Neutrophil (primary cell): ENCODE measurements around the gene SLX4IP.

Source experiments
- H3K27ac ChIP-seq: fragments of 200-600 bp; sonication (generic); 2 replicates; pipeline ENCODE4 v1.5.1; 2016; ENCODE audit warnings: mild to moderate bottlenecking, moderate library complexity
- H3K27me3 ChIP-seq: fragments of 200-600 bp; sonication (generic); 2 replicates; pipeline ENCODE4 v1.6.0; 2016; ENCODE audit warnings: mild to moderate bottlenecking
- H3K36me3 ChIP-seq: fragments of 200-600 bp; sonication (generic); 2 replicates; pipeline ENCODE4 v1.5.1; 2017
- H3K4me1 ChIP-seq, 2 experiments: fragments of 200-600 bp in 1 of 2; sonication (generic) in 1 of 2; 1 replicate in 1 of 2; 2 replicates in 1 of 2; pipeline versions ENCODE4 v1.5.1 to v1.6.1; 2013 to 2016; ENCODE audit warnings: low read depth in 1 of 2, low read length in 1 of 2, mild to moderate bottlenecking in 1 of 2, moderate library complexity in 1 of 2; ENCODE audit not compliant: control insufficient read depth in 1 of 2, insufficient read depth in 1 of 2
- H3K4me3 ChIP-seq, 2 experiments: fragments of 200-600 bp in 1 of 2; sonication (generic) in 1 of 2; 1 replicate in 1 of 2; 2 replicates in 1 of 2; pipeline ENCODE4 v1.5.1; 2013 to 2016; ENCODE audit warnings: low read depth in 1 of 2, low read length in 1 of 2, mild to moderate bottlenecking in 1 of 2, moderate library complexity in 1 of 2
- H3K9me3 ChIP-seq: fragments of 200-600 bp; sonication (generic); 2 replicates; pipeline ENCODE4 v1.5.1; 2016
- CTCF ChIP-seq: fragments of 200-600 bp; sonication (generic); IDR thresholded peaks from 2 replicates; pipeline ENCODE4 v1.5.1; 2016; ENCODE audit warnings: antibody characterized with exemption

Gene SLX4IP

GRCh38 chr20:10427060-10427692 is 7.9 kb upstream of the SLX4IP start:
- peak; percentile 65 for TF ChIP-seq CTCF
- H3K36me3 ChIP-seq, result peaks cover 6% of the 10 kb centered on the region
- H3K9me3 ChIP-seq, result no peaks in the 10 kb centered on the region

DNA sequence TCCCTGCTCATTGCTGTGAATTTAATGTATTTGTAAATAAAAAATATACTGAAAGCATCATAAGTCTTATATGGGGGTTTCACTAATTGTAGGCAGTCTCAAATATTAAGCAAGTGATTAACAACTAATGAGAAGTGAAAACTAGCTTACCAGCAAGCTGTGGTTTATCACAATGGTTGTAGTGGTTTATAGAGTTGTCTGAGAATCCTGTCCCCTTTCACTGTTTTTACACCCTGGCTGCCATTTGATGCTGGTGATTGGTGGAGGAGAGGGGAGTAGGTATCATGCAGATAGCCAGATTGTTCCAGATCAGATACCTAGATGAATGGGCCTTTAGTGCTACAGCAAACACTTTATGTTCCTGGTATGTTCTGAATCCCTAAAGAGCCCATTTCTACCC is 7.1 kb upstream of the SLX4IP start:
- no peak overlapping the region for H3K27ac ChIP-seq
- H3K36me3 ChIP-seq, result peaks cover 6% of the 10 kb centered on the region
- no peak overlapping the region for H3K4me3 ChIP-seq
- no peaks in the 10 kb centered on the region for H3K9me3 ChIP-seq
- peaks cover 5 to 7% of the 10 kb centered on the region in 2 experiments for H3K4me1 ChIP-seq
- H3K27me3 ChIP-seq, result no peaks in the 10 kb centered on the region
- TF ChIP-seq CTCF, result no peak

More at GRCh38 chr20:10427060-10427692, 7.9 kb upstream of the SLX4IP start:
- H3K4me3 ChIP-seq, result no peak overlapping the region
- no peak overlapping the region for H3K27ac ChIP-seq
- no peaks in the 10 kb centered on the region for H3K27me3 ChIP-seq
- peaks cover 0 to 2% of the 10 kb centered on the region in 2 experiments for H3K4me1 ChIP-seq

DNA sequence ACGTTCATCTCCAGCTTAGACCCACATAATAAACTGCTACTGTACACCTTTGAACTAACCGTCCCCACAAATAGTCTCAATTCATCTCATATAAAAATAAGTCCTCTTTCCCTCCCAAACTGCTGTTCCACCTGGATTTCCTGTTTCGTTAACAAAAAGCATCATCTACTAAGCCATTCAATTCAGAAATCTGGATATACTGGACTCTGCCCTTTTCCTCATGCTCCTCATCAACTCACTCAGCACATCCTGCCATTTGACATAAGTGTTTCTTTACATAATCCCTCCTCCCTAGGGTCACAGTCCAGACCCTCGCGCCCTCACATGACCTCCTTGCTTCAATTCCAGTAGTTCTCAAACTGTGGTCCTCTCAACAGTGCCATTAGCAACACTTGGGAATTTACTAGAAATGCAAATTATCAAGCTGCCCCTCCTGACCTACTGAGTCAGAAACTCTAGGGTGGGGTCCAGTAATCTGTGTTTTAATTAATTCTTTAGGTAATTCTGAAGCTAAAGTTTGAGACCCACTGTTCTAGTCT is 5.6 kb upstream of the SLX4IP start:
- no peak for TF ChIP-seq CTCF
- Histone ChIP-seq H3K9me3 (no peaks in the 10 kb centered on the region), H3K36me3 (peaks cover 6% of the 10 kb centered on the region), H3K27ac (no peak overlapping the region), H3K4me1 (peaks cover 13 to 14% of the 10 kb centered on the region in 2 experiments), H3K27me3 (no peaks in the 10 kb centered on the region), H3K4me3 (no peak overlapping the region)

GRCh38 chr20:10430000-10430466 is 5.1 kb upstream of the SLX4IP start:
- Histone ChIP-seq H3K27ac (no peak overlapping the region), H3K36me3 (peaks cover 6% of the 10 kb centered on the region), H3K4me1 (peaks cover 13 to 14% of the 10 kb centered on the region in 2 experiments), H3K4me3 (no peak overlapping the region), H3K9me3 (no peaks in the 10 kb centered on the region), H3K27me3 (no peaks in the 10 kb centered on the region)
- TF ChIP-seq CTCF, result no peak

DNA sequence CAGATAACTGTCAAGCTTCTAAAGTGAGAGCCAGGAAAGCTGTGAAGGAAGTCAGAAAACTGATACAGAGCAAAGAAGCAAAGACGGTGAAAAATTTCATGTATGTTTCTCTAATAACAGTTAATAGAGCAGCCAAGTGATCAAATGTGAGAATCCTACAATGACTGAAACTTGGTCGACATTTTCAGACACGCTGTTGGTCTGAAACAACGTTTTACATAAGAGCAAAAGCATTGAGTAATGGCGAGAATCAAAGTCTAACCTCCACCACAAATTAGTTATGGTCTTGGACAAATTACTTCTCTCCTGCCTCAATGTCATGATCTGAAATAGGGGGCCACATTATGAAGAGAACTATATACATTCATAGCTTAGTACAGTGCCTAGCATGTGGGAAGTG is 4.4 kb upstream of the SLX4IP start:
- TF ChIP-seq CTCF, result no peak
- no peaks in the 10 kb centered on the region for H3K27me3 ChIP-seq
- H3K4me1 ChIP-seq, result peaks cover 19 to 21% of the 10 kb centered on the region in 2 experiments
- no peak overlapping the region for H3K27ac ChIP-seq
- peaks cover 6% of the 10 kb centered on the region for H3K36me3 ChIP-seq
- H3K4me3 ChIP-seq, result no peak overlapping the region
- H3K9me3 ChIP-seq, result no peaks in the 10 kb centered on the region
